Myocyte (in vitro differentiated cells): ENCODE measurements around the gene ZNF35. TPM values are rescaled to one million over a fixed set of nuclear protein-coding genes. Genes with fewer than 3 reads are reported as not detected.
A peak's percentile ranks its signal among the peaks of the same experiment; 100 is the strongest.

Source experiments
- DNase-seq: peaks from one replicate; pipeline ENCODE4 v3.0.0-alpha.2; 2012; ENCODE audit warnings: low read depth
- total RNA-seq: library from RNA; depleted of rRNA; stranded (reverse); fragments of >200 nt; gene quantifications from 2 replicates; pipeline ENCODE4 v1.2.3, GENCODE V29; 2014

Gene ZNF35
- total RNA-seq, 1 donor from 2014 or later = 18.7 TPM

GRCh38 chr3:44682182-44682896, 33.8 kb downstream of the ZNF35 start:
- DNase-seq = peak; percentile 96

- DNase-seq = no peak
These were observed 36.7 kb downstream of the ZNF35 start for GRCh38 chr3:44685128-44685800.

GRCh38 chr3:44687898-44688297, 39.4 kb downstream of the ZNF35 start:
- DNase-seq = no peak

Other genes with a start within 250 kb of the ZNF35 start
- 8.6 and 10.4 TPM in 2 replicates for gene ZNF445, start 171.1 kb upstream of the ZNF35 start, total RNA-seq
- gene ZKSCAN7, start 93.5 kb upstream of the ZNF35 start, total RNA-seq = 8.8 and 8.9 TPM in 2 replicates
- 1.8 and 2.1 TPM in 2 replicates for gene ZNF660, start 63.8 kb upstream of the ZNF35 start, total RNA-seq
- gene ZNF197, start 23.7 kb upstream of the ZNF35 start, total RNA-seq = 25.0 and 25.2 TPM in 2 replicates
- 2.0 and 2.6 TPM in 2 replicates for gene ZNF502, start 63.9 kb downstream of the ZNF35 start, total RNA-seq
- 0.42 and 1.1 TPM in 2 replicates for gene ZNF501, start 80.9 kb downstream of the ZNF35 start, total RNA-seq
- 24.9 and 36.5 TPM in 2 replicates for gene KIAA1143, start 112.9 kb downstream of the ZNF35 start, total RNA-seq
- 0.47 and 1.2 TPM in 2 replicates for gene KIF15, start 113.1 kb downstream of the ZNF35 start, total RNA-seq
- 12.0 and 16.3 TPM in 2 replicates for gene TMEM42, start 213.2 kb downstream of the ZNF35 start, total RNA-seq
- gene TGM4, start 225.9 kb downstream of the ZNF35 start, total RNA-seq = not detected in 2 replicates